ENCODE measurements around the gene C10orf67. TPM values are rescaled to one million over a fixed set of nuclear protein-coding genes. Genes with fewer than 3 reads are reported as not detected.

C10orf67 gene
- total and polyA plus RNA-seq, 2 of the 8 experiments (the other 6 are each of a cell fraction or from before 2014, with no cell fraction given) = 0.05 to 0.11 TPM

GRCh38 chr10:23293973-23294590 is 50.5 kb downstream of the C10orf67 start:
- DNase-seq (ENCODE audit: low read depth in 1 of 2, low spot score in 2 of 2) = no peak
- Histone ChIP-seq H2BK15ac (ENCODE audit: low read length) (no peak overlapping the region), H3K4me1 (replicated peaks in 1 of 4; ENCODE audit: control insufficient read depth in 3 of 4, insufficient read depth in 4 of 4, low read length in 3 of 4) (no peaks in the 10 kb centered on the region), H3K79me2 (ENCODE audit: control insufficient read depth in 1 of 2, insufficient read depth in 2 of 2, low read length in 2 of 2) (no peaks in the 10 kb centered on the region), H3K9ac (replicated peaks in 1 of 4; ENCODE audit: extremely low read depth in 1 of 4, low read depth in 3 of 4, low read length in 3 of 4) (no peak overlapping the region), H3K18ac (ENCODE audit: extremely low read depth, low read length) (no peak overlapping the region), H3K79me1 (ENCODE audit: low read depth, low read length) (no peaks in the 10 kb centered on the region), H3K4me2 (ENCODE audit: insufficient read depth in 1 of 2, low read depth in 2 of 2, low read length in 2 of 2) (no peak overlapping the region), H2BK20ac (ENCODE audit: low read length) (no peak overlapping the region), H2AK5ac (ENCODE audit: low read depth, low read length) (no peak overlapping the region), H3K36me3 (ENCODE audit: control insufficient read depth in 2 of 4, insufficient read depth in 4 of 4, low read length in 3 of 4) (no peaks in the 10 kb centered on the region), H4K8ac (ENCODE audit: extremely low read depth, insufficient read depth, low read length) (no peak overlapping the region), H3K4ac (replicated peaks; ENCODE audit: insufficient read length, low read depth, low read length) (no peak overlapping the region), H3K23me2 (ENCODE audit: low read depth, low read length) (no peaks in the 10 kb centered on the region), H2BK12ac (ENCODE audit: low read depth, low read length) (peak overlapping the region; percentile 63; the same call in 1 of the 2 replicates), H3K23ac (ENCODE audit: insufficient read length) (no peak overlapping the region), H3K4me3 (ENCODE audit: extremely low read depth in 1 of 4, insufficient read depth in 2 of 4, low read depth in 3 of 4, low read length in 4 of 4) (no peak overlapping the region), H4K5ac (ENCODE audit: insufficient read length, low read depth, low read length) (no peak overlapping the region), H3K14ac (ENCODE audit: insufficient read length) (no peak overlapping the region), H2BK5ac (ENCODE audit: low read depth, low read length) (no peak overlapping the region), H2AFZ (ENCODE audit: low read length) (no peak overlapping the region), H4K91ac (replicated peaks; ENCODE audit: insufficient read length, low read length) (no peak overlapping the region), H3K9me3 (ENCODE audit: insufficient read depth in 2 of 2, low read depth in 1 of 2, low read length in 1 of 2) (no peaks in the 10 kb centered on the region), H3K27ac (ENCODE audit: low read depth, low read length) (no peak overlapping the region), H3K27me3 (replicated peaks in 1 of 4; ENCODE audit: control insufficient read depth in 3 of 4, extremely low read depth in 1 of 4, insufficient read depth in 3 of 4, low read length in 3 of 4) (peaks cover 0 to 1% (median 0%) of the 10 kb centered on the region in 4 experiments; a peak in 1 of 7 replicates), H4K20me1 (replicated peaks in 1 of 2; ENCODE audit: control insufficient read depth in 1 of 2, insufficient read depth in 2 of 2, low read length in 2 of 2) (no peaks in the 10 kb centered on the region), H3K56ac (replicated peaks; ENCODE audit: insufficient read length, low read depth, low read length) (no peak overlapping the region), H2BK120ac (replicated peaks; ENCODE audit: low read depth, low read length) (peak overlapping the region; percentile 21)
- TF ChIP-seq CBX5 (IDR thresholded peaks at IDR 0.05; ENCODE audit: low read depth, low read length) = no peak
- WGBS, 2 experiments (ENCODE audit: extremely low coverage in 1 of 2, insufficient coverage in 1 of 2, insufficient read length in 1 of 2, insufficient replicate concordance in 2 of 2, low coverage in 1 of 2, low lambda C conversion rate in 2 of 2, missing lambda C conversion rate in 1 of 2) = 71% methylated on average over 4 of the region's 4 CpGs; no CpG with 5 or more reads in 1 of the 2 experiments
- POLR2A ChIA-PET (ENCODE audit: partially characterized antibody) = no interaction called here
- CTCF ChIA-PET (ENCODE audit: partially characterized antibody) = interaction anchor here (0.7 to 8.5 kb wide), 47 partner anchors 9 to 1263 kb away, joined by 3 to 183 read pairs (median 5); partner anchors contain the start of gene PTF1A
- FAIRE-seq = no peak

Data from H1 (cell line).